HG02943 (cell line): ENCODE measurements around the gene SEZ6L.

ENCODE experiments used
- ATAC-seq: cut with Tn5 transposase; IDR thresholded peaks from one replicate; pipeline ENCODE4 v1.9.1; 2021; ENCODE audit warnings: mild to moderate bottlenecking, low read depth, moderate library complexity; ENCODE audit not compliant: unreplicated experiment

The SEZ6L gene

DNA sequence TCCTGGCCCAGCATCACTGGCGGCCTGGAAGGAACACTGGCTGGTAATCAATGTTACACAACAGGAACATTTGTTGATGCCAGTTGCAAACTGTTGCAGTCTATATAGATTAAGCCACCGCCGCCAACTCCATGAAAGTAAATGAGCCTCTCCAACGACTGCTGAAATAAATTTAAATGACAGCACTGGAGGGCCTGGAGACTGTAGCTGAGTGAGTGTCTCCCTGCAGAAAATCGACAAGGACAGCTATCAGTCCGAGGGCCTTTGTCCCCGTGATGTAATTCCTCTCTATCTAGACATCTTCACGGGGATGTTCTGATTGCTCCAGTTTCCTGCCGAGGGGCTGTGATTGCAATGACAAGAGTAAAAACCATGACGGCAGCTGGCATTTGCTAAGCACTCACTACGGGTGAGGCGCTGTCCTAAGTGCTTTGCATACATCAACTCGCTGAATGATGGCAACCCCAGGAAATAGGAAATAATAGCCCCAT lies 120.4 kb downstream of the SEZ6L start:
- no peak for ATAC-seq

DNA sequence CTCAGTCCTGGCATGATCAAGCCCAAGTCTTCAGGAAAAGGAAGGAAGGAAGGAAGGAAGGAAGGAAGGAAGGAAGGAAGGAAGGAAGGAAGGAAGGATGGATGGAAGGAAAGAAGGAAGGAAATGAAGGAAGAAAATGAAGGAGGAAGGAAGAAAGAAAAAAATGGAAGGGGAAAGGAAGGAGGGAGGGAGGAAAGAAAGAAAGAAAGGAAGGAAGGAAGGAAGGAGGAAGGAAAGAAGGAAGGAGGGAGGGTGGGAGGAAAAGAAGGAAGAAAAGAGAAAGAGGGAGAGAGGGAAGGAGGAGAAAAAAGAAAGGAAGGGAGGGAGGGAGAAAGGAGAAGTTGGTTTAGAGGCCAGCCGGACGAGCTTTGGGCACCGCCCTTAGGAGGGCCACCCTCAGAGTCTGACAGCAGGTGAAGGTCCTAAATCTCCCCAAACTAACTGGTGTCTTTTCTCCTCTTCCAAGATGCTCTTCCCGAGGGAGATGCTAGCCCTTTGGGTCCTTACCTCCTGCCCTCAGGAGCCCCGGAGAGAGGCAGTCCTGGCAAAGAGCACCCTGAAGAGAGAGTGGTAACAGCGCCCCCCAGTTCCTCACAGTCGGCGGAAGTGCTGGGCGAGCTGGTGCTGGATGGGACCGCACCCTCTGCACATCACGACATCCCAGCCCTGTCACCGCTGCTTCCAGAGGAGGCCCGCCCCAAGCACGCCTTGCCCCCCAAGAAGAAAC lies 122.8 kb downstream of the SEZ6L start:
- no peak for ATAC-seq

DNA sequence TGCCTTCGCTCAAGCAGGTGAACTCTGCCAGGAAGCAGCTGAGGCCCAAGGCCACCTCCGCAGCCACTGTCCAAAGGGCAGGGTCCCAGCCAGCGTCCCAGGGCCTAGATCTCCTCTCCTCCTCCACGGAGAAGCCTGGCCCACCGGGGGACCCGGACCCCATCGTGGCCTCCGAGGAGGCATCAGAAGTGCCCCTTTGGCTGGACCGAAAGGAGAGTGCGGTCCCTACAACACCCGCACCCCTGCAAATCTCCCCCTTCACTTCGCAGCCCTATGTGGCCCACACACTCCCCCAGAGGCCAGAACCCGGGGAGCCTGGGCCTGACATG lies 123.4 kb downstream of the SEZ6L start:
- ATAC-seq, result no peak

GRCh38 chr22:26295563-26296126 lies 126.4 kb downstream of the SEZ6L start:
- ATAC-seq, result no peak

GRCh38 chr22:26298605-26299310 lies 129.5 kb downstream of the SEZ6L start:
- ATAC-seq, result no peak

DNA sequence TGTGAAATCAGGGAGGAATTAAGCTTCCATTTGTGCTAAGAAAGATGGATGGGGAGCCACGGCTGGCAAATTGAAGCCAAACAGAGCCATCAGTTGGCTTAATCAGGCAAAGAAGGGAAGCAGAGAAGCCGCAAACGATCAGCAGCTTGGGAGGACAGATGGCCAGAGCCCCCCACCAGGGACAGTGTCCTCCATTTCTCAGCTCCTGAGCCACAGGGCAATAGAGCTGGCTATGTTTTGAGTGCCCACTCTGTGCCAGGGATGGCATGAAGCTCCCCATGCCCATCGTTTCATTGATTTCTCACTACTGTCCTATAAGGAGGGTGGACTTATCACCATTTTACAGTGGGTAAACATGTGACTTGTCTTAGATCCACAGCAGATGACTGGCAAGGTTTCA lies 133.5 kb downstream of the SEZ6L start:
- no peak for ATAC-seq

GRCh38 chr22:26303475-26303874 lies 134.2 kb downstream of the SEZ6L start:
- ATAC-seq, result no peak

- no peak for ATAC-seq
These were observed 135.5 kb downstream of the SEZ6L start for GRCh38 chr22:26304730-26305129.

GRCh38 chr22:26308467-26308866 lies 139.2 kb downstream of the SEZ6L start:
- ATAC-seq, result no peak

DNA sequence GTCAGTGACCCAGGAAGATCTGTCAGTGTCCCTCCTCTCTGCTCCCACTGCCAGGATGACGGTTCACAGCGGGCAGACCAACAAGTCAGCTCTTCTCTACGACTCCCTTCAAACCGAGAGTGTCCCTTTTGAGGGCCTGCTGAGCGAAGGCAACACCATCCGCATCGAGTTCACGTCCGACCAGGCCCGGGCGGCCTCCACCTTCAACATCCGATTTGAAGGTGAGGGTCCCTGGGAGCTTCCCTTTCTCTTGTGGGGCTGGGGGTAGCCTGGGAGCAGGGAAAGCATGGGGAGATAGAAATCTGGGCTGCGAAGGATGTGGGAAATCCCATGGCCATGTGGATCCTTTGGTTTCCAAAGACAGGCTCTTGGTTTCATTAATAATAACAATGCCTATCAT lies 141.4 kb downstream of the SEZ6L start:
- no peak for ATAC-seq

- no peak for ATAC-seq
These were observed 144.0 kb downstream of the SEZ6L start for GRCh38 chr22:26313291-26313690.

GRCh38 chr22:26314171-26314570 lies 144.9 kb downstream of the SEZ6L start:
- no peak for ATAC-seq

DNA sequence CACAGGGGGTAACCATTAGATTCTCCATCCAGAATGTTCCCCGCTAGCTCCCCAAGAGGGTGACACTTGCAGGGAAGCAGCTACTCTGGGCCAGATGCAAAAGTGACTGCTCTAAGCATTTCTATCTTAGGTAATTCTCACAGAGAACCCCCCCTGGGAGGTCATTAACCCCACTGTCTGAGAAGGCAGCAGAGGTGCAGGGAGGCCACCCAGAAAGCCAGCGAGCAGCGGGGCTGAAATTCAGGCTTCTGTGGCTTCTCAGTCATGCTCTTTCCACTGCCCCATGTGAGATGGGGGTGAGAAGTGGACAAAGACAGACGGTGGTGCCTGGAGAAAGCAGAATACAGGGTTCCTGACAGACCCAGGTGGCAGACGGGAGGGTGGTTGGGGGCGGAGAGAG lies 145.4 kb downstream of the SEZ6L start:
- no peak for ATAC-seq

- no peak for ATAC-seq
These were observed 147.5 kb downstream of the SEZ6L start for GRCh38 chr22:26316732-26317285.

GRCh38 chr22:26318975-26319374 lies 149.7 kb downstream of the SEZ6L start:
- no peak for ATAC-seq

- no peak for ATAC-seq
These were observed 151.2 kb downstream of the SEZ6L start for GRCh38 chr22:26320447-26320846.

GRCh38 chr22:26321469-26321913 lies 152.2 kb downstream of the SEZ6L start:
- no peak for ATAC-seq

DNA sequence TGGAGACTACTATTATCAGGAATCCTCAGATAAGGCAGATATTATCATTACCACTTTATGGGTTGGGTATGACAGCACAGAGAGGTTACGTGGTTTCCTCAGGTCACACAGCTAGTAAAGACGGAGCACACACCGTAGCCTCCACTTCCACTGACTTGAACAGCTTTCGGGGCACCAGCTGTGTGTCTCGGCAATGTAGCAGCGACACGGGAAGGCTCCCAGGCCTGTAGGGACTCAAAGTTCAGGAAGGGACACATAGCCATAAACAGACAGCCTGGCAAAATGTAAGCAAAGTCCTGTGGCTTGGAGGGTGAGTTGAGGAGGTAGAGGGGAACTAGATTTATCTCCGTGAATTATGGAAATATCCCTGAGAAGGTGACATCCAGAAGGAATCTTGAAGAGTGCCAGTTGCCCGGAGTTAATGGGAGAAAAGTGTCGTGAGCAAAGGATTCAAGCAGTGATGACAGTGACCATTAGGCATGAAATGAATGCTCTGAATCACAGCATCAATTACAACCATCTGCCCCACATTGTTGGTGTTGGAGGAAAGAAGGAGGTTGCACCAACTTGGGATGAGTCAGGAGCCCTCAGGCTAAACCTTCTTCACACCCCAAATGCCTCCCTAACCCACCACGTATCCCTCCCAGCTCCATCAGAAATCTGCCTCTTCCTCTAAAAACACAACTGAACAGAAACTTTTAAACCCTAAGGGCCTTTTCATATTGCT lies 153.1 kb downstream of the SEZ6L start:
- ATAC-seq, result no peak

DNA sequence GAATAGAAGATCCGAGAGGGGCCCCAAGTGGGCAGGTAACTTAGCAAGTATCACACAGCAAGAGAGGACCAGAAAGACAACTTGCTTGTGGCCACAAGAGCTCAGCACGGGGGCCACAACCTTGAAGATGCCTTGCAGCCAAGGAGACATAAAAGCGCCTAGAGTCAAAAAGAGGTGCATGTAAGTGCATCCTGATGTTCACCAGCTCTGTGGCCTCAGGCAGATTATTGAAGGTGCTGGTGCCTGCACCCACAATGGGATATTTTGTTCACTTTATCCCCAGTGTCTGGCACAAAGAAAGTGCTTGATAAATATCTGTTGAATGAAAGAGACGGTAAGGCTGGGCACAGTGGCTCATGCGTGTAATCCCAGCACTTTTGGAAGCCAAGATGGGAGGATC lies 153.8 kb downstream of the SEZ6L start:
- ATAC-seq, result no peak

DNA sequence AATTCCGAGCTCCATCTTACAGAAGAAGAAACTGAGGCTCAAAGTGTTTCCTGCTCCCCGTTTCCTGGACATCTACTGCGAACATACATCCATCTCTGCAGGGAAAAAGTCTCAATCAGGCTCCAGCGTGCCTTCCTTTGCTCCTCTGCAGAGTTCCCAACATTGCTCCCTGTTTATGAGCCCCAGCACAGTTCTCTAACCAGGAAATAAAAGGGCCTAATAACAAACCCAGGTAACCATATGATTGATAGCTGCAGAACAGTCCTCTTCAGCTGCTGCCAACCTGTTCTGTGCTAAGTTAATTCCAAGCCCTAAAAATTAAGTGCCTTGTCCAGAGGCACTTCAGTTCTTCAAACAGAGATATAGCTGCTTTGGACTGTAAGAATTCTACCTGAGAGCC lies 154.9 kb downstream of the SEZ6L start:
- ATAC-seq, result no peak

DNA sequence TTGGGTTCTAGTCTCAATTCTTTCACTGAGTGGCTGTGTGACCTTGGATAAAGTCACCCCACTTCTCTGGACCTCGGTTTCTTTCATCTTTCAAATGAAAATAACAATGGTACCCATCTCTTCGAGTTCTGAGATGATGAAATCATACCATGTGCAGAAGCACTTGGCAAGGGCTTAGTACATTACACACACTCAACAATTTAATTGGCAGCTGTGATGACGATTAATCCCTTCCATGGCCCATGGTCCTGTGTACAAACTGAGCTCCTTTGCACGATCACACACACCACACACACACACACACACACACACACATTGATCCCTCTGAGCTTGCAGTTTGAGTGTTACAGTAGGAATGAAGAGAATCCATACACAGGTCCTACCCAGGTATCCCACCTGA lies 156.4 kb downstream of the SEZ6L start:
- ATAC-seq, result no peak
